K562 (cell line): ENCODE measurements around the gene BCL2L1. TPM values are rescaled to one million over a fixed set of nuclear protein-coding genes. Genes with fewer than 3 reads are reported as not detected.

ENCODE experiments used
- ATF2 ChIP-seq: sonication (generic); formaldehyde crosslinking; IDR thresholded peaks from 2 replicates; pipeline ENCODE4 v1.8.1; 2022; ENCODE audit warnings: missing genetic modification reagents
- BRF1 ChIP-seq: IDR thresholded peaks from 3 replicates; pipeline ENCODE4 v1.6.1; 2011; ENCODE audit warnings: borderline replicate concordance, mild to moderate bottlenecking; ENCODE audit not compliant: insufficient read length; ENCODE audit errors: extremely low read depth
- FOXA3 ChIP-seq, 2 experiments: fragments of 450-650 bp in 1 of 2; sonication (generic) in 1 of 2; formaldehyde crosslinking; IDR thresholded peaks in 1 of 2; conservative IDR thresholded peaks in 1 of 2; 2 replicates each; pipeline versions ENCODE4 v1.4.0 to v1.8.0; 2020 to 2022; ENCODE audit warnings: mild to moderate bottlenecking in 2 of 2, missing genetic modification reagents in 1 of 2
- FOXM1 ChIP-seq, 2 experiments: fragments of 450-650 bp in 1 of 2; sonication (generic) in 1 of 2; formaldehyde crosslinking in 1 of 2; IDR thresholded peaks; 2 replicates each; pipeline versions ENCODE4 v1.6.1 to v1.9.0; 2017 to 2022; ENCODE audit warnings: low read depth in 2 of 2, mild to moderate bottlenecking in 2 of 2, missing genetic modification reagents in 1 of 2, moderate library complexity in 1 of 2
- HDAC2 ChIP-seq: fragments of 450-650 bp; IDR thresholded peaks from 2 replicates; pipeline ENCODE4 v1.6.1; 2016; ENCODE audit warnings: mild to moderate bottlenecking
- KLF13 ChIP-seq: fragments of 450-650 bp; IDR thresholded peaks from 2 replicates; pipeline ENCODE4 v1.6.1; 2016; ENCODE audit warnings: missing genetic modification characterization, low read depth, mild to moderate bottlenecking, missing compliant biosample characterization, moderate library complexity, borderline replicate concordance
- MAFK ChIP-seq: IDR thresholded peaks from 2 replicates; pipeline ENCODE4 v1.6.1; 2011; ENCODE audit warnings: low read length, improper control_type of control experiment
- MEF2D ChIP-seq: conservative IDR thresholded peaks from 2 replicates; pipeline ENCODE4 v1.6.1; 2016; ENCODE audit warnings: low read depth, missing genetic modification characterization, missing compliant biosample characterization
- MTA1 ChIP-seq: fragments of 450-650 bp; IDR thresholded peaks from 2 replicates; pipeline ENCODE4 v1.6.1; 2017; ENCODE audit warnings: borderline replicate concordance
- MYC ChIP-seq, 2 experiments: fragments of 250-450 bp in 1 of 2; sonication (Bioruptor Pico) in 1 of 2; IDR thresholded peaks; 2 replicates each; pipeline versions ENCODE4 v1.5.1 to v1.6.1; 2012 to 2021; ENCODE audit warnings: low read depth in 2 of 2, borderline replicate concordance in 1 of 2, improper control_type of control experiment in 1 of 2, low read length in 1 of 2, mild to moderate bottlenecking in 1 of 2, moderate library complexity in 1 of 2
- NBN ChIP-seq: fragments of 450-650 bp; IDR thresholded peaks from 2 replicates; pipeline ENCODE4 v1.6.1; 2016; ENCODE audit warnings: low read depth, mild to moderate bottlenecking
- NFATC3 ChIP-seq: fragments of 450-650 bp; IDR thresholded peaks from 2 replicates; pipeline ENCODE4 v1.6.1; 2017; ENCODE audit warnings: mild to moderate bottlenecking
- NKRF ChIP-seq: fragments of 450-650 bp; IDR thresholded peaks from 2 replicates; pipeline ENCODE4 v1.6.1; 2016; ENCODE audit warnings: borderline replicate concordance
- SMAD1 ChIP-seq: fragments of 150-350 bp; IDR thresholded peaks from 2 replicates; pipeline ENCODE4 v1.6.1; 2014; ENCODE audit warnings: low read length, low read depth; ENCODE audit not compliant: partially characterized antibody
- THAP12 ChIP-seq: fragments of 250-450 bp; sonication (Bioruptor Pico); IDR thresholded peaks from 2 replicates; pipeline ENCODE4 v1.9.0; 2021; ENCODE audit warnings: mild to moderate bottlenecking, inconsistent platforms
- ZBTB17 ChIP-seq: fragments of 450-650 bp; formaldehyde crosslinking; IDR thresholded peaks from 2 replicates; pipeline ENCODE4 v1.4.0; 2020; ENCODE audit warnings: mild to moderate bottlenecking
- ZC3H11A ChIP-seq: IDR thresholded peaks from 2 replicates; pipeline ENCODE4 v1.6.1; 2012; ENCODE audit warnings: low read depth, low read length, improper control_type of control experiment
- ZC3H8 ChIP-seq: fragments of 450-650 bp; IDR thresholded peaks from 2 replicates; pipeline ENCODE4 v1.6.1; 2017
- ZNF551 ChIP-seq: fragments of 250-450 bp; sonication (Bioruptor Pico); IDR thresholded peaks from 2 replicates; pipeline ENCODE4 v1.5.0; 2021; ENCODE audit warnings: mild to moderate bottlenecking, moderate library complexity
- ZNF644 ChIP-seq: fragments of 200-800 bp; sonication (Bioruptor generic); IDR thresholded peaks from 2 replicates; pipeline ENCODE4 v1.6.1; 2016; ENCODE audit warnings: low read depth, missing genetic modification characterization, missing compliant biosample characterization
- ZNF699 ChIP-seq: fragments of 250-450 bp; sonication (Bioruptor Pico); IDR thresholded peaks from 2 replicates; pipeline ENCODE4 v1.8.0; 2021; ENCODE audit warnings: mild to moderate bottlenecking, moderate library complexity; ENCODE audit not compliant: insufficient replicate concordance
- ZSCAN32 ChIP-seq: fragments of 450-650 bp; formaldehyde crosslinking; IDR thresholded peaks from 2 replicates; pipeline ENCODE4 v1.4.0; 2020; ENCODE audit warnings: mild to moderate bottlenecking, moderate library complexity
- polyA plus RNA-seq, 8 experiments: library from polyadenylated mRNA; depleted of rRNA in 4 of 8; stranded (reverse) in 5 of 8; unstranded in 3 of 8; fragments of >200 nt; fragmentation: Nextera tagmentation in 2 of 8; fragmentation: Illumina TruSeq in 1 of 8; extraction: Ambion mirVana in 2 of 8; extraction: Trizol in 1 of 8; gene quantifications; 2 replicates each; pipeline versions ENCODE4 v1.2.1 to v1.2.3, GENCODE V29; 2011 to 2014; ENCODE audit warnings: inconsistent platforms in 1 of 8, missing spikeins in 1 of 8
- total RNA-seq, 7 experiments: library from RNA; depleted of rRNA in 6 of 7; stranded (reverse); fragments of >200 nt in 6 of 7; fragmentation: Illumina TruSeq in 2 of 7; extraction: Trizol in 2 of 7; gene quantifications; 2 replicates each; pipeline versions ENCODE4 v1.2.1 to v1.2.3, GENCODE V29; 2011 to 2021; ENCODE audit warnings: low replicate concordance in 1 of 7

Gene BCL2L1
- total and polyA plus RNA-seq, 9 of the 15 experiments (the other 6 are each of a cell fraction or from before 2014, with no cell fraction given), result 3.3 to 182 (median 120) TPM

- TF ChIP-seq MYC (IDR thresholded peaks at IDR 0.05; ENCODE audit: low read depth, low read length) (peak; percentile 67; the same call in 1 of the 2 replicates), MYC (CRISPR knock-in tag; IDR thresholded peaks at IDR 0.05; ENCODE audit: borderline replicate concordance, low read depth) (no peak), ATF2 (CRISPR knock-in tag) (no peak), KLF13 (tag) (0 out of 2 replicates have a peak, but pooled peaks have one; percentile 7), MAFK (peak; percentile 31; the same call in 1 of the 2 replicates), NBN (peak; percentile 83), ZNF644 (peak; percentile 26; the same call in 1 of the 2 replicates), SMAD1 (no peak), ZSCAN32 (no peak), NFATC3 (no peak), MEF2D (tag) (peak; percentile 79), FOXM1 (IDR thresholded peaks at IDR 0.05; ENCODE audit: low read depth) (peak; percentile 76), FOXM1 (CRISPR knock-in tag; IDR thresholded peaks at IDR 0.05; ENCODE audit: low read depth) (0 out of 2 replicates have a peak, but pooled peaks have one; percentile 41), FOXA3 (CRISPR knock-in tag; conservative IDR thresholded peaks at IDR 0.05 in 1 of 2, IDR thresholded peaks at IDR 0.05 in 1 of 2) (peak; percentile 83 to 97), BRF1 (no peak), NKRF (no peak), ZBTB17 (CRISPR knock-in tag) (peak; percentile 48; the same call in 1 of the 2 replicates), THAP12 (CRISPR knock-in tag) (no peak), MTA1 (no peak), HDAC2 (peak; percentile 84), ZC3H8 (no peak), ZNF551 (no peak), ZC3H11A (no peak), ZNF699 (no peak)
Observed at GRCh38 chr20:31706607-31707257, 15.9 kb downstream of the BCL2L1 start (continued).
